ENCODE data around the gene SH3RF3.

The SH3RF3 gene

GRCh38 chr2:109460553-109461324 lies 331.7 kb downstream of the SH3RF3 start:
- no peak for DNase-seq

- no peak for DNase-seq
Measured at GRCh38 chr2:109463236-109463635, 334.2 kb downstream of the SH3RF3 start.

GRCh38 chr2:109463891-109464290 lies 334.9 kb downstream of the SH3RF3 start:
- no peak for DNase-seq

GRCh38 chr2:109466674-109467575 lies 337.9 kb downstream of the SH3RF3 start:
- DNase-seq, result no peak

GRCh38 chr2:109467701-109468100 lies 338.7 kb downstream of the SH3RF3 start:
- DNase-seq, result no peak

GRCh38 chr2:109468893-109469292 lies 339.9 kb downstream of the SH3RF3 start:
- no peak for DNase-seq

- no peak for DNase-seq
Measured at GRCh38 chr2:109471658-109472057, 342.7 kb downstream of the SH3RF3 start.

GRCh38 chr2:109472331-109472959 lies 343.4 kb downstream of the SH3RF3 start:
- DNase-seq, result no peak

- no peak for DNase-seq
Measured at GRCh38 chr2:109472974-109473373, 344.0 kb downstream of the SH3RF3 start.

GRCh38 chr2:109473616-109474318 lies 344.8 kb downstream of the SH3RF3 start:
- DNase-seq, result no peak

GRCh38 chr2:109474319-109474825 lies 345.4 kb downstream of the SH3RF3 start:
- DNase-seq, result no peak

- DNase-seq, result no peak
Measured at GRCh38 chr2:109475531-109476210, 346.7 kb downstream of the SH3RF3 start.

- no peak for DNase-seq
Measured at GRCh38 chr2:109476641-109477441, 347.8 kb downstream of the SH3RF3 start.

- no peak for DNase-seq
Measured at GRCh38 chr2:109478906-109479493, 350.0 kb downstream of the SH3RF3 start.

- no peak for DNase-seq
Measured at GRCh38 chr2:109479804-109480203, 350.8 kb downstream of the SH3RF3 start.

GRCh38 chr2:109480486-109481195 lies 351.6 kb downstream of the SH3RF3 start:
- DNase-seq, result no peak

- no peak for DNase-seq
Measured at GRCh38 chr2:109481196-109481555, 352.2 kb downstream of the SH3RF3 start.

- no peak for DNase-seq
Measured at GRCh38 chr2:109481599-109481998, 352.6 kb downstream of the SH3RF3 start.

- DNase-seq, result no peak
Measured at GRCh38 chr2:109482361-109482861, 353.4 kb downstream of the SH3RF3 start.

Data from stimulated activated CD4-positive, alpha-beta T cell treated with anti-CD3 and anti-CD28 coated beads, Interleukin-2, amount 100 ng/mL, for 24 hours (primary cell).